LNCaP clone FGC (cell line): ENCODE data around the gene NEB.
"Not testable (repeated sequence)": the region's sequence is repeated elsewhere in the genome, so short reads cannot be mapped to it uniquely, and the experiment has no call there.

Source experiments
- DNase-seq: peaks from one replicate; pipeline ENCODE4 v3.0.0-alpha.2; 2011; ENCODE audit warnings: low read depth
- H3K4me3 ChIP-seq: 2 replicates; pipeline ENCODE4 v1.5.1; 2011; ENCODE audit warnings: mild to moderate bottlenecking, low read depth, low read length, control low read depth
- CTCF ChIP-seq: IDR thresholded peaks from 2 replicates; pipeline ENCODE4 v1.5.1; 2012; ENCODE audit warnings: mild to moderate bottlenecking; ENCODE audit not compliant: control insufficient read depth, insufficient read depth; ENCODE audit errors: extremely low read depth

The NEB gene

DNA sequence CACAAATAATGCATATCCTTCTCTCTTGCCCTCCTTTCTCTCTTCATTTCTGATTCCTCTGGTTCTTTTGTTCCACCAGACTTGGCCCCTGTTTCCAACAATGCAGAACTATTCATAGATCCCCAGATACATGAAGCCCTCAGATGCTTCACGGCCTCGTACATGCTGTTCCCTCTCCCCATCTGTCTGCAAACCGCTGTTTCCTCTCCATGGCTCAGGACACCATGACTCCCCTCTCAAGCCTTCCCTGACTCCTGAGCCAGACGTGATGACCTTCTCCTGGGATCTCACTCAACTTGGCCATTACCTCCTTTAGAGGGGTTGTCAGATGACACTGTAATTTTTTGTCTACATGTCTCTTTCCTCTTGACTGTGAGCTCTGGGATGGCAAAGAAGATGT, 15.5 kb downstream of the NEB start:
- no peak for TF ChIP-seq CTCF
- DNase-seq, result no peak
- H3K4me3 ChIP-seq, result no peak overlapping the region

DNA sequence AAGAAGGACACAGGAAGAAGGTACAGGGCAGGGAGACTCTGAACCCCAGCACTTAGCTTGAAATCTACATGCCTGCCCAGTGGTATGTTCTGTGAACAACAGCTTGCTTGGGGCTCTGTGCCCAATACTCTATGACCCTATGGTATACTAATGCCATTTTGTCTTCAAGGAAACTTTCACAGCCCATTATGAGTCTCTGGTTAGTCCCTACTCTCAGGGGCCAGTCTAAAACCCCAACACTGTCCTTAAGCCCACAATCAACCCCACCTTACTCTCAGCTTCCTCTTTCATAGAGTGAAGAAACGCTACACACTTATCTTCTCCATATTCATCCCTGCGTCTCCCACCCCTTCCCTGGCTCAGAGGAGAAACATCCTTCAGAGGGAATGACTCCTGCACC, 16.0 kb downstream of the NEB start:
- no peak for DNase-seq
- H3K4me3 ChIP-seq, result no peak overlapping the region
- no peak for TF ChIP-seq CTCF

- no peak overlapping the region for H3K4me3 ChIP-seq
- TF ChIP-seq CTCF, result no peak
- no peak for DNase-seq
These were observed 17.6 kb downstream of the NEB start for GRCh38 chr2:151716721-151717120.

DNA sequence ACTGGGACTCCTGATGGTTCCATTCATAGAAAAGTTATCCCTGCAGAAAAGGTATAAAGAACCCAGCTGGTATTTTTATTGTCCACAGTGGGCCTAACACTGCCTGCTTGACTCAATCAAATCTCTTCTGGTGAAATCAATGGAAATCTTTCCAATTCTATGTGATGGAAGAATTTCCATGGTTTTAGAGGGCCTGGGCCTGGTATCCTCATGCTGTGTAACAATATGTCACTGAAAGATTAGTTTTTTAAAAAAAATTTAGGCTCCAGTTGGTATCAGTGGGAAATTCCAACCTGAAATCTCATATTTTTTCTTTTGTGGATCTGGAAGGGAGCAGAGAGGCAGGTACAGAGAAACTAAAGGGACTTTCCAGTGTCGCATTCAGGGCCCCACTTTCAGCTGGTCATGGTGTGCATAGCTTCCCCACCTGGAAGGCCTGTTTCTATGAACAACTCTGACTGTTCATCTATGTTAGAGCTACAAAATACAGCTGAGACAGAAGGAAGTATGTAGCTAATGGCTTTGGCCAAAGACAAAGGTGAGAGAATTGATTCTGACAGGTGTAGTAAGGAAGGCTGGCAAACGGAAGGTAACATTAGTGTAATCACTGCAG, 20.9 kb downstream of the NEB start:
- no peak for DNase-seq
- TF ChIP-seq CTCF, result no peak
- no peak overlapping the region for H3K4me3 ChIP-seq

DNA sequence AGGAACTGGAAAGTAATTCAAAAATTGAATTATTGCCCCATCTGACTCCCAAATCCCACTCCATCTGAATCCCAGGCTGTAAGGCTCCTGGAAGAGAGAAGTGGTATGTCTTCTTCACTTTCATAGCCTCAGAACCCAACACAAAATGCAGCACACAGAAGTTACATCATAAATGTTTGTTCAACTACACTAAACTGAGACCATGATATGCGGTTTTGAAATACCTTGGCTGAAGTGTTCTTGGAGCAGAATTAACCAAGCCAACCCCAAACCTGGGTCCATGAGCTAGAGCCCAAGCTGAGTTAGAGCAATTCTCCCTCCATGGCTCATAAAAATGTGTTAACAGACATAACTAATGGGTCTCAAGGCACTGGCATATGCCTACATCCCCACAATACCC, 23.3 kb downstream of the NEB start:
- TF ChIP-seq CTCF, result no peak
- no peak overlapping the region for H3K4me3 ChIP-seq
- DNase-seq, result no peak

- no peak for TF ChIP-seq CTCF
- DNase-seq, result no peak
- no peak overlapping the region for H3K4me3 ChIP-seq
These were observed 25.5 kb downstream of the NEB start for GRCh38 chr2:151708788-151709187.

DNA sequence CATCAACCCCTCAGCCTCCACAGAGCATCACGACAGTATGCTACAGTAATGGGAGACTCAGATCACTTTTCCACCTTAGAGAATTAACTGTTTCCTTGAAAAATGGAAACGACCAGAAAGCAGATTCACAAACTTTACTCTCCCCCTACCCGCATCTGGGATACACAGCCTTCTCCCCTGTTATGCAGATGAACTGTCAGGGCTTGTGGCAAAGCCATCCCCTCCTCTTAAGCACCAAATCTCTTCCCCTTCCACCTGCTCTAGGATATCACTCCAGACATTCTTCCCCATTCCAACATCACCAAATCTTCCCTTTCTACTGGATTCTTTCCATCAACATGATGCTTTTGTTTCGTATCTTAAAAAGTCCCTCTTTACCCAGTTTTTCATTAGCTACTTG, 26.4 kb downstream of the NEB start:
- no peak for DNase-seq
- no peak overlapping the region for H3K4me3 ChIP-seq
- no peak for TF ChIP-seq CTCF

- not testable (repeated sequence) for DNase-seq, H3K4me3 ChIP-seq
These were observed 29.8 kb downstream of the NEB start for GRCh38 chr2:151704480-151704961.

GRCh38 chr2:151698134-151698533, 36.1 kb downstream of the NEB start:
- not testable (repeated sequence) for DNase-seq

More at GRCh38 chr2:151698134-151698533, 36.1 kb downstream of the NEB start:
- H3K4me3 ChIP-seq, result not testable (repeated sequence)
